Retina (tissue), 1 donor: ENCODE measurements around the gene ABTB1.
"Not testable (repeated sequence)": the region's sequence is repeated elsewhere in the genome, so short reads cannot be mapped to it uniquely, and the experiment has no call there.

Experiments
- DNase-seq: peaks from one replicate; pipeline ENCODE4 v3.0.0-alpha.2; 2016

The ABTB1 gene

GRCh38 chr3:127673191-127674100 is 694 bp downstream of the ABTB1 start:
- DNase-seq, result peak; percentile 73

- DNase-seq, result no peak
These were observed 1.5 kb downstream of the ABTB1 start for GRCh38 chr3:127674101-127674721.

DNA sequence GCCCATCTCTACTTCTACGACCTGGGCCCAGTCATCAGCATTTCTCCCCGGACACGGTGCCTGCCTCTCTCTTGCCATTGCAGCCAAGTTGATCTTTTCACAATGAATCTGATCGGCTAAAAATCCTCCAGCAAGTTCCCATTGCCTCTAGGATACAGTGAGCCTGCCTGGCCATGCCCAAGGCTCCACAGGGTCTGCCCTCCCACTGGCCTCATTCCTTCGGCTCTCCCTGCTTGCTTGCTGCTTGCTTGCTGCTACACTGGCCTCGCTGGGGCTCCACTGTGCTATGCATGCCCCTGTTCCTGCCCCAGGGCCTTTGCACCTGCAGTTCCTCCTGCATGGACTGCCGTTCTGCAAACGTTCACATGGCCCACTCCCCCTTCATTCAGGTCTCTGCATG is 2.0 kb downstream of the ABTB1 start:
- DNase-seq, result no peak

DNA sequence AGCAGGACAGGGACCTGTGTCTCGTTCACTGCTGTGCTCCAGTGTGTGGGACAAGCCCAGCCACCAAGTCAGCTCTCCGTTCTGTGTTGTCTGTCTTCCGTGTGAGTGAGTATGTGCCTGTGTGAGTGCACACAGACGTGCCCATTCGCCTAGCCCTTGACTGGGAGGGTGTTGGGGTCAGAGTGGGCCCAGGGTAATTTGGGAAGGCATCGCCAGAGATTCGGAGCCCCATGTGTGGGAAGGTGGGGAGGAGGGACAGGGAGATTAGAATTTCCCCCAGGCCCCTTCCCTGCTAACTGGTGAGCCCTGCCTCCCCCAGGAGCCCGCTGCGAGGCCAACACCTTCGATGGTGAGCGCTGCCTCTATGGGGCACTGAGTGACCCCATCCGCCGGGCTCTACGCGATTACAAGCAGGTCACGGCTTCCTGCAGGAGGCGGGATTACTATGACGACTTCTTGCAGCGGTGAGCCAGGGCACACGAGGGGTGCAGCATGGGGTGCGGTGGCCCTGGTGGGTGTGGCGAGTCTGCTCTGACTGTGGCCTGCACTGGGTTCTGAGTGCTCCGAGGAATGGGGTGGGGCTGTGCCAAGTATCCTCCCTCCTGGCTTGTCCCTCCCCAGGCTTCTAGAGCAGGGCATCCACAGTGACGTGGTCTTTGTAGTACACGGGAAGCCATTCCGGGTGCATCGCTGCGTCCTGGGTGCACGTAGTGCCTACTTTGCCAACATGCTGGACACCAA is 3.1 kb downstream of the ABTB1 start:
- DNase-seq, result no peak

- DNase-seq, result no peak
These were observed 3.7 kb downstream of the ABTB1 start for GRCh38 chr3:127676456-127676855.

GRCh38 chr3:127676921-127677351 is 4.2 kb downstream of the ABTB1 start:
- DNase-seq, result no peak

- DNase-seq, result no peak
These were observed 5.0 kb downstream of the ABTB1 start for GRCh38 chr3:127677541-127678314.

DNA sequence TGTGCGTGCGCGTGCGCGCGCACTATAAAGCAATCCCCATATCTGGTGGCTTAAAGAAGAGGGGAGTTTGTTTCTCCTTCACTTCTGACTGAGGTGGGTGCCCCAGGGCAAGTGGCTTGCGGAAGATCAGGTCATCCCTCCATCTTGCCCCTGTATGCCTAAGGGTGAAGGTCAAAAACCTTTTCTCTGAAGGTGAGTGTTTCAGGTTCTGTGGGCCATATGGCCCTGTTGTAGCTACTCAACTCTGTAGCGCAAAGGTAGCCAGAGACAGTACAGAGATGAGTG is 5.5 kb downstream of the ABTB1 start:
- DNase-seq, result no peak

DNA sequence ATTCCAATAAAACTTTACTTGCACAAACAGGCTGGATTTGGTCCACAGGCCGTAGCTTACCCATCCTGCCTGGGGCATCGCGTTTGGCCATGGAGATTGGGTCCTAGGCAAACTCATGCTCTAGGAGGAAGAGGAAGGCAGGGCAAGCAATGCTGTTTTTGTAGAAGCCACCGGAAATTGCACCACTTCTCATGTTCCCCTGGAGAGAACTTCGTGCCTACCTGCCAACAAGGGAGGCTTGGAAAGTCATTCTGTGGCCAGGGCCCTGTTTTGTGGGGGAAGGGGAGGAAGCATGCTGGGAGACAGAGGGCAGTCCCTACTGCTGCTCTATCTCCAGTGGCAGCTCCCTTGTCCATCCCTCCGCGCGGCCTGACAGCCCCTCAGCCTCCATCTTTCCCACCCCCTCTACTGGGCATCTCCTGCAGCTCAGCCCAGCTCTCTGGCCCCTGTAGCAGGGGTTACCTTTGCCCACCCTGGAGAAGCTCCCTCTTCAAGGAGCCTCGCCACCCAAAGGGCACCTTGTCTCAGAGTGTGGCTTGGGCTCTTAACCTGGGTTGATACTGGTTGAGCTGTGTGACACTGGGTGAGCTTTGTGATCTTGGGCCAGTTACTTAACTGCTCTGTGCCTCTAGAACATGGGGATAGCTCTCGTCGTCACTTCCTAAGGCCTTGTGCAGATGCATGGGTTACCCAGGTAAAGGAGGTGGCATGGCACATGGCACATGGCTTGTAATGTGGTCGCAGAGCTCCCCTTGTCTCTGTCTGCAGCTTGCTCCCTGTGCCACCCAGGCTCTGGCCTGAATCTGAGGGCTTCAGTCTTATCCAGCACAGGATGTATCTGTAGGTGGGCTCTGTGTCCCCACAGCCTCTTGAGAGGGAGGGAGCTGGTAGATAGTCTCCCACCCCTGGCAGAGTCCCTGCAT is 6.1 kb downstream of the ABTB1 start:
- DNase-seq, result no peak

GRCh38 chr3:127679534-127680145 is 6.9 kb downstream of the ABTB1 start:
- no peak for DNase-seq

DNA sequence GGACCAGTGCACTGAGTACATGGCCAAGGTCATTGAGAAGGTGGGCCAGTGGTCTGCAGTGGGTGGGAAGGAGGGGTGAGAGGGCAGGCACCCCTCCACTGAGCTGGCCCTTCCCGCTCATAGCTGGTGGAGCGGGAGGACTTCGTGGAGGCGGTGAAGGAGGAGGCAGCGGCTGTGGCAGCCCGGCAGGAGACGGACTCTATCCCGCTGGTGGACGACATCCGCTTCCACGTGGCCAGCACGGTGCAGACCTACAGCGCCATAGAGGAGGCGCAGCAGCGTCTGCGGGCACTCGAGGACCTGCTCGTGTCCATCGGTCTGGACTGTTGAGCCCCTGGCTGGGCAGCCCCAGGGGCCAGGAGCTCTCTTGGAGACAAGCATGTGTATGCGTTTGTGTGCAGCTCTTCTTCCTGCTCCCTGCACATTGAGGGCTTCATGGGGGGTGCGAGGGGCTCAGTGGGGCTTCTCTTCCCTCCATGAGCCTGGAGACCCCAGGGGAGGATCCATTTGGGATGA is 7.5 kb downstream of the ABTB1 start:
- DNase-seq, result no peak

DNA sequence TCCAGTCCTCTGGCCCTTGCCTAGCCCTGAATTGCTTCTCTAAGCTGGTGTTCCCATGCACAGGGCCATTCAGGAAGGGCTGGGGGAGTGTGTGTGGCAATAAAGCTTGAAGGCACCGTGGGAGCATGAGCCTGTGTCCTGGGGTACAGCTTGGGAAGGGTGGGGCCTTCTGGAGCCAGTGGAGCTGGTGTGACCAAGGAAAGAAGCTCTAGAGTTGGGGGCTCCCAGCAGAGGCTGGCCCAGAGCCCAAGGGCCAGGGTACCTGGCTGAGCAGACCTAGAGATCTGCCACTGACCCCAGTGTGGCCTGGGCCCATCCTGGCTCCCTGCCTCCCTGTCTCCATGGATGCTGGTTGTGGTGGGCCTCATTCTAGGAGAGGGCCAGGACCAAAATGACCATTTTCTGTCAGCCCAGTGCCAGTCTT is 8.1 kb downstream of the ABTB1 start:
- no peak for DNase-seq

- not testable (repeated sequence) for DNase-seq
These were observed 9.4 kb downstream of the ABTB1 start for GRCh38 chr3:127682175-127682554.

GRCh38 chr3:127682561-127682960 is 9.8 kb downstream of the ABTB1 start:
- no peak for DNase-seq

DNA sequence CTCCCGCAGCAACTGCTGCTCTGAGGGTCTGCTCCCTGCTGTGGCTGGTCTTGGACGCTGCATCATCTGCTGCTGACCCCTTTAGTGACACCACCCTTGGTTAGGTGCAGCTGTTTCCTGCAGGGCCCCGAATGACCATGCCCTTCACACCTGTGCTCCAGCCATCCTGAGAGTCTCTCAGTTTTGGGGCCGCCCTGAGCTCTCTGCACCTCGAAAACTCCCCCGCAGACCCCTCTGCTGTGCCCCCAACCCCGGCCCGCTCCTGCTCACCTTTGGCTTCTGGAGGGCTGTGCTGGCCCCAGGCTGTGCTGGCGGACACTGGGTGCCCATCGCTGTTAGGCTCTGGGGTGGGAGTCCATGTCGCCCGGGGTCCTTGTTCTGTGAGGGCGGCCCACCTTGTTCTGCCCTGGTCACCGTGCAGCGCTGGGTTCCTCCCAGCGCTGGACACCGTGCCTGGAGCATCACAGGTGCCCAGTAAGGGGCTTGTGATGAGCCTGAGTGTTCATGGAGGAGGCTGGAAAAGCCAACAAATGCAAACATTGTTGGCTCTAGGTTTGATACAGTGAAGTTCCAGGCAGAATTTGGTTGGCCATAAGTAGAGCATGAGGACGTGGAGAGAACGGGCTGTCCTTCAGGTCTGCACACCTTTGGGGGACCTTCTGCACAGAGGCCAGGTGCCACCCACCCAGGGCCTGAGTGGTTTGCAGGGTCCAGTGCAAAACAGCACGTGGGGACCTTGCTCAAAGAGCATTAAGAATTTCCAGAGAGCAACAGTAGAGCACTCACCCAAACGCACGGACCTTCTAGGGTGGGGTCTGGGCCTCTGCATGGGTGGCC is 12.3 kb downstream of the ABTB1 start:
- no peak for DNase-seq

DNA sequence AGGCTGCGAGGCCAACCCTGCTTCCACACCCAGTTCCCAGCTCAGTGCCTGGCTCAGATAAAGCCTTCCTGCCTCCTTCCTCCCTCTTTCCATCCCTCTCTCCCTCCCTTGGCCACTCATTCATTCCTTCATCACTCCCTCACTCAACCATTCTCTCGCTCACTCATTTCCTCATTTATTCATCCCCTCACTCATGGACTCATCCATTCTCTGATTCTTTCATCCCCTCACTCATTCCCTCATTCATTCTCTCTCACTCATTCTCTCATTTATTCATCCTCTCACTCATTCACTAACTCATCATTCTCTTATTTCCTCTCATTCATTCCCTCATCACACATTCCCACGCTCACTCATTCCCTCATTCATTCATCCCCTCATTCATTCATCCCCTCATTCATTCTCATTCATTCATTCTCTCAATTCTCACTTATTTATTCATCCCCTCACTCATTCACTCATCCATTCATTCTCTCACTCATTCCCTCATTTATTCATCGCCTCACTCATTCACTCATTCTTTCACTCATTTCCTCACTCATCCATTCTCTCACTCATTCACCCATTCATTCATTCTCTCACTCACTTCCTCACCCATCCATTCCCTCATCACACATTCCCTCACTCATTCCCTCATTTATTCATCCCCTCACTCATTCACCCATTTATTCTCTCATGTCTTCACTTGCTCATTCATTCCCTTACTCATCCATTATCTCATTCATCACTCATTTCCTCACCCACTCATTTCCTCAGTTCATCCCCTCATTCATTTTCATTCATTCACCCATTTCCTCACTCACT is 13.2 kb downstream of the ABTB1 start:
- no peak for DNase-seq

- DNase-seq, result no peak
These were observed 13.8 kb downstream of the ABTB1 start for GRCh38 chr3:127686512-127686894.

GRCh38 chr3:127687228-127687737 is 14.5 kb downstream of the ABTB1 start:
- DNase-seq, result no peak

- DNase-seq, result no peak
These were observed 15.3 kb downstream of the ABTB1 start for GRCh38 chr3:127688022-127688415.
